Esophagus (tissue), 2 donors: ENCODE data around the gene ZGPAT. TPM values are rescaled to one million over a fixed set of nuclear protein-coding genes. Genes with fewer than 3 reads are reported as not detected.

Source experiments
- H3K27ac ChIP-seq, 2 donors: one replicate each; pipeline ENCODE4 v1.5.1; 2013; ENCODE audit warnings: low read depth in 2 of 2, mild to moderate bottlenecking in 2 of 2, inconsistent platforms in 1 of 2, low read length in 1 of 2, moderate library complexity in 1 of 2
- H3K27me3 ChIP-seq, 2 donors: one replicate each; pipeline ENCODE4 v1.6.1; 2013; ENCODE audit warnings: low read length in 2 of 2, control low read depth in 1 of 2, mild to moderate bottlenecking in 1 of 2; ENCODE audit not compliant: insufficient read depth in 2 of 2, control insufficient read depth in 1 of 2
- H3K36me3 ChIP-seq, 2 donors: one replicate each; pipeline ENCODE4 v1.6.1; 2013; ENCODE audit warnings: low read length in 1 of 2; ENCODE audit not compliant: control insufficient read depth in 2 of 2, insufficient read depth in 2 of 2
- H3K4me1 ChIP-seq, 2 donors: one replicate each; pipeline ENCODE4 v1.6.1; 2013; ENCODE audit warnings: low read length in 1 of 2; ENCODE audit not compliant: control insufficient read depth in 2 of 2, insufficient read depth in 2 of 2
- H3K4me3 ChIP-seq, 2 donors: one replicate each; pipeline ENCODE4 v1.5.1; 2013; ENCODE audit warnings: low read length in 2 of 2, mild to moderate bottlenecking in 2 of 2, low read depth in 1 of 2, moderate library complexity in 1 of 2
- H3K9me3 ChIP-seq, 2 donors: one replicate each; pipeline ENCODE4 v1.6.1; 2013; ENCODE audit warnings: mild to moderate bottlenecking in 2 of 2, low read depth in 1 of 2, low read length in 1 of 2, moderate library complexity in 1 of 2; ENCODE audit not compliant: control insufficient read depth in 2 of 2, insufficient read depth in 1 of 2
- WGBS, 2 donors: extraction: QIAGEN DNeasy Blood & Tissue Kit; methylation state at CpG; one replicate each; pipeline ENCODE4 v1.1.7; 2013; 5-methylcytosine and 5-hydroxymethylcytosine counted together
- polyA plus RNA-seq, 2 donors: library from polyadenylated mRNA; stranded (reverse); fragments of 200-250 nt; gene quantifications; one replicate each; pipeline ENCODE4 v1.2.3, GENCODE V29; 2013
- donor health status: healthy with polysubstance abuse.
- donor health status: Bipolar disorder and iron deficiency.

Gene ZGPAT
- polyA plus RNA-seq, 2 donors = 24.4 to 38.9 TPM

DNA sequence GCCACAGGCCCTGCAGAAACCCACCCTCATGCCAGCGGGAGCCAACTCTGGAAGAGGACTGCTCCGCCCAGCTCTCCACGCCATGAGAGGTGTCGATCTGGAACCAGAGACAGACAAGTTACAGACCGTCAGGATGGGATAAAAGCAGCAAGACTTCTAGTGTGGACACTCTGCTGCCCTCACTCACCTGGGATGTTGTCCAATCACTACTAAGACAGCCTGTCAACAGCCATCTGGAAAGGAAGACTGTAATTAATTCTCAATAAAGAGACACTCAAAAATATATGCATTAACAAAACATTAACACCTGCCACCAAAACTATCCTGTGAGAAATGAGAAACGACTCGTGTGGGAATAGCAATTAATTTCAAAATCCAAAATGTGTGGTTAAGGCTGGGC lies 60.0 kb downstream of the ZGPAT start:
- 68 to 79% methylated on average over 7 of the region's 7 CpGs for WGBS, 2 donors
- H3K36me3 ChIP-seq = no peaks in the 10 kb centered on the region
- no peak overlapping the region for H3K27ac ChIP-seq
- no peaks in the 10 kb centered on the region for H3K27me3 ChIP-seq
- no peaks in the 10 kb centered on the region for H3K9me3 ChIP-seq
- no peak overlapping the region for H3K4me3 ChIP-seq
- H3K4me1 ChIP-seq = peaks cover 0 to 4% of the 10 kb centered on the region in 2 donors

DNA sequence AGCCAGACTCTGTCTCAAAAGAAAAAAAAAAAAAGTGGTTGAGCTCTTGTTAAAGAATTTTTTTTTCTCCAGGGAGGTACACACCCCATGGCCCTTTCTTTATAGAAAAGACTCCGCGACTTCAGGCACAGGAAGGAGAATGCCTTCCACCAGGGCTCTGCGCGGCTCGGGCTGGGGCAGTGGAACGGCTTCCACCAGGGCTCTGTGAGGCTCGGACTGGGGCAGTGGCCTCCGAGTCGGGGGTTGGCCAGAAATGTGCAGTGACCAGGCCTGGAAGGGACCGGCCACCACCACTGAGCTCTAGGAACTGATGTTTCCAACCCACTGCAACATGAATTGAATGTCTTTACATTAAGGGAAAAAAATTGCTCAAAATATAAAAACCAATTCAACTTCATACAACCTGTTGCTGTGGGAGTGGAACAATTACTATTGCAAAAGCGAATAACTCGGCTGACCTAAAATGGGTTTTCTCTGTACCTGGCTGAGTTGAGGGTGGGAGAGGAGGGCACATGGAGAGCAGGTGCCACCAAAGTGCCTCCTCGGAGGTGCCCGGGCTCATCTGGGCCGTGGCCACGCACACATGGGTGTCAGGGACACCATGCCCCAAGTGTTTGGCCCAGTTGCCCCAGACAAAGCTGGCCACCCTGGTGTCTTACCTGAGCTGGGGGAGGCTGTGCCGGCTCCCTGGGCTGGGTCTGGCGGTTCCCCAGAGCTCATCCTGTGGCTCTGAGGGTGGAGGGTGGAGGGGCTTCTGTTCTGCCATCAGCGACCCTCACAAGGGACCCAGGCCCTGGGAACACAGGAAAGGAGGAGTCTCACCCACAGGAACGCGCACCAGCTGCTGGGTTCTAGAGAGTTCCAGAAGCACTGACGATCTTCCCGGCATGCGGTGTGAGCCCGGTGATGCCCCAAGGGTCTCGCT lies 61.0 kb downstream of the ZGPAT start:
- Histone ChIP-seq H3K27ac (no peak overlapping the region), H3K27me3 (no peaks in the 10 kb centered on the region), H3K9me3 (no peaks in the 10 kb centered on the region), H3K4me3 (no peak overlapping the region), H3K36me3 (no peaks in the 10 kb centered on the region), H3K4me1 (peaks cover 0 to 6% of the 10 kb centered on the region in 2 donors)
- 87 to 91% methylated on average over 26 of the region's 26 CpGs for WGBS, 2 donors

- WGBS, 2 donors = 91 to 92% methylated on average over 31 of the region's 31 CpGs
- Histone ChIP-seq H3K4me3 (no peak overlapping the region), H3K36me3 (no peaks in the 10 kb centered on the region), H3K27me3 (no peaks in the 10 kb centered on the region), H3K27ac (no peak overlapping the region), H3K4me1 (peaks cover 0 to 6% of the 10 kb centered on the region in 2 donors), H3K9me3 (no peaks in the 10 kb centered on the region)
These were observed 62.1 kb downstream of the ZGPAT start for GRCh38 chr20:63769891-63770474.

GRCh38 chr20:63771046-63771707 lies 63.3 kb downstream of the ZGPAT start:
- Histone ChIP-seq H3K4me3 (no peak overlapping the region), H3K9me3 (no peaks in the 10 kb centered on the region), H3K36me3 (no peaks in the 10 kb centered on the region), H3K4me1 (peaks cover 0 to 6% of the 10 kb centered on the region in 2 donors), H3K27me3 (no peaks in the 10 kb centered on the region), H3K27ac (no peak overlapping the region)
- 92 to 93% methylated on average over 52 of the region's 52 CpGs for WGBS, 2 donors

DNA sequence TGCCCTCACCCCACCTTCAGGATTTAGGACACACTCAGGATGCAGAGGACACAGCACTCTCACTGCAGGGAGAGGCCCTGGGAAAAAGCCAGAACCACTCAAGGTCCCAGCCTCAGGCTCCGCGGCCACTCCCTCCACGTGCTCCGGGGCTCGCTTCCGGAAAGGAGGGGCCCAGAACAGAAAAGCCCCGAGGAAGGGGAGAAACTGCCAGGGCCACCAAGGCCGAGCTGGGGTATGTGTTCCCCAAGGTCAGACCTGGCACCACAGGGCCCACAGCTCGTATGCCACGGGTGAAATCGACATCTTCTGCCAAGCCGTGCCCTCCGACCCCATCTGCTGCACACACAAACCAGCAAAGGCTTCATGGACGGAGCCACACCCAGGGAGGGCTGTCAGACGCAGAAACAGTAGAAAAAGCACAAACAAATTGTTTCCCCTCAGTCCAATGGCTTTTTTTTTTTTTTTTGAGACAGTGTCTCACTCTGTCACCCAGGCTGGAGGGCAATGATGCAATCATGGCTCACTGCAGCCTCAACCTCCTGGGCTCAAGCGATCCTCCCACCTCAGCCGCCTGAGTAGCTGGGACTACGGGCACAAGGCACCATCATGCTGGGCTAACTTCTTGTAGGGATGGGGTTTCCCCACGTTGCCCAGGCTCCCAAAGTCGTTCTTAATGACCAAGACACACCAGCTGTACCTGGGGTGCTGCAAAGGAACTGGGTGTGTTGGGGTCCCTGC lies 65.1 kb downstream of the ZGPAT start:
- H3K9me3 ChIP-seq = no peaks in the 10 kb centered on the region
- H3K4me3 ChIP-seq = no peak overlapping the region
- WGBS, 2 donors = 52 to 63% methylated on average over 18 to 20 of the region's 20 CpGs
- peaks cover 0 to 6% of the 10 kb centered on the region in 2 donors for H3K4me1 ChIP-seq
- no peaks in the 10 kb centered on the region for H3K36me3 ChIP-seq
- H3K27me3 ChIP-seq = no peaks in the 10 kb centered on the region
- H3K27ac ChIP-seq = no peak overlapping the region

DNA sequence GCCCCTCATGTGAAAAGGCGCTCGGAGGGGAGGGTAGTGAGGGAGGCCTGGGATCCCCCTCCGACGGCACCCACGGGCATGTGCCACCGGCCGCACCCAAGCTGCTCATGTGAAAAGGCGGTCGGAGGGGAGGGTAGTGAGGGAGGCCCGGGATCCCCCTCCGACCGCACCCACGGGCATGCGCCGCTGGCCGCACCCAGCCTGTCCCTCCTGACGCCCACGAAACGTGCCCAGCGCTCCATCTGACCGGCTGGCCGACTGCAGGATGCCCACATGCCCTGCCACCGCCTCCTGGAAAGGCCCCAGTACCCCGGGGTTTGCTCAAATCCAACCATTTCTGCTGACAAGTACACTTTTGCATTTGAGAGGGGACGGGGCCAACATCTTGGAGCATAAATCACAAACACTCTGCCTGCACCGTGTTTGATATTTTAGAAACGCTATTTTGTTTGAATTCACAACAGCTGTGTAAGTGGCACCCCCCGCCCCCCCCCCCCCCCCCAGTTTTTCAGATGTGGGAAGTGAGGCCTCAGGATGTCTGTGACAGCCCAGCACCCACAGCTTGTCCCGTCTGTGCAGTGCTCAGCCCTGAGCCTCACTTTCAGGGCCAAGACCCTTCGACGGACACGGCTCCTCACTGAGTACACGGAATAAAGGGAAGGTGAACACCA lies 65.9 kb downstream of the ZGPAT start:
- H3K36me3 ChIP-seq = no peaks in the 10 kb centered on the region
- H3K27ac ChIP-seq = no peak overlapping the region
- H3K4me1 ChIP-seq = peaks cover 0 to 6% of the 10 kb centered on the region in 2 donors
- no peaks in the 10 kb centered on the region for H3K9me3 ChIP-seq
- H3K27me3 ChIP-seq = no peaks in the 10 kb centered on the region
- H3K4me3 ChIP-seq = no peak overlapping the region
- WGBS, 2 donors = 79% methylated on average over 32 to 33 of the region's 33 CpGs

- 55 to 60% methylated on average over 15 of the region's 15 CpGs for WGBS, 2 donors
- Histone ChIP-seq H3K9me3 (no peaks in the 10 kb centered on the region), H3K4me1 (peaks cover 0 to 6% of the 10 kb centered on the region in 2 donors), H3K36me3 (no peaks in the 10 kb centered on the region), H3K27ac (no peak overlapping the region), H3K4me3 (no peak overlapping the region), H3K27me3 (no peaks in the 10 kb centered on the region)
These were observed 66.5 kb downstream of the ZGPAT start for GRCh38 chr20:63774306-63774705.

DNA sequence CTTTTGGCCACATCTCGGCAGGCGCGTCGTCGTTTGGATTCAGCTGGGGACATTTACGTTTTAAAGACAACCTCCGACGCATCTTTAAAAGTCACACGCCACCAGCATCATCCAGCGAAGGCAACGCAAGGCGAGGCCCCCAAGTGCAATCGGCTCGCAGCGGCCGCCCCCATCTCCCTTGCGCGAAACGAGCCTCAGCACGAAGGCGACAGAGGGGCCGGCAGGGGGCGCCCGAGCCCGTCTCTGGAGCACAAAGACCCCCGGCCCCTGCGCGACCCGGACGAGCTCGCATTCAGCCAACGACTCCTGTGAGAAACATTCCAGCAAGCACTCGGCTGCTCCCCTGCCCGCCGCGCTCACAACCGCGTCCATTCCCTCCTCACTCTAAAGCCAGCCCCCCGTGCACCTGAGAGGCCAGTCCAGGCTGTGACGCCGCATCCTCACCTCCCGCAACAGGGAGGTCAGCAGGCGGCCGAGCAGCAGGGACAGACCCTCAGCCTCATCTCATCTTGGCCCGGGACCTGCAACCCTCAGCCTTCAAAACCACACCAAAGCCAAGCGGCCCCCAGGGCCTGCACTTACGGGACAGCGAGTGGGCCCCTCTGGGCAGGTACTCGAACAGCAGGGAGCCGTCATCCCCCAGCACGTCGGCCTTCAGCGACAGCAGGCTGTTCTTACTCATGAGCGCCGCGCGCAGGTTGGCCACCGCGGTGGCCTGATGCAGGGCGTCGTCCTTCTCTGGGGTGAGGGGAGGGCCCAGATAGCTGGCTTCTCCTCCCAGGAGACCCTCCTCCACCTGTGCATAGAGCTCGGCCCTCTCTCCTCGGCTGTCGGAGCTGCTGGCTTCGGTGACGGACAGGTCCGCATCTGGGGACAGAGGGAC lies 67.5 kb downstream of the ZGPAT start:
- H3K27me3 ChIP-seq = no peaks in the 10 kb centered on the region
- H3K36me3 ChIP-seq = no peaks in the 10 kb centered on the region
- peaks cover 0 to 6% of the 10 kb centered on the region in 2 donors for H3K4me1 ChIP-seq
- H3K9me3 ChIP-seq = no peaks in the 10 kb centered on the region
- 33 to 37% methylated on average over 67 of the region's 67 CpGs for WGBS, 2 donors
- H3K4me3 ChIP-seq = no peak overlapping the region
- H3K27ac ChIP-seq = no peak overlapping the region
